NT2/D1 (cell line): ENCODE measurements around the gene YWHAE.

Experiments used
- YY1 ChIP-seq: IDR thresholded peaks from 2 replicates; pipeline ENCODE4 v1.6.1; 2011; ENCODE audit not compliant: insufficient read length, insufficient read depth
- ZNF274 ChIP-seq: IDR thresholded peaks from 2 replicates; pipeline ENCODE4 v1.6.1; 2011; ENCODE audit warnings: mild to moderate bottlenecking, low read depth, low read length

DNA sequence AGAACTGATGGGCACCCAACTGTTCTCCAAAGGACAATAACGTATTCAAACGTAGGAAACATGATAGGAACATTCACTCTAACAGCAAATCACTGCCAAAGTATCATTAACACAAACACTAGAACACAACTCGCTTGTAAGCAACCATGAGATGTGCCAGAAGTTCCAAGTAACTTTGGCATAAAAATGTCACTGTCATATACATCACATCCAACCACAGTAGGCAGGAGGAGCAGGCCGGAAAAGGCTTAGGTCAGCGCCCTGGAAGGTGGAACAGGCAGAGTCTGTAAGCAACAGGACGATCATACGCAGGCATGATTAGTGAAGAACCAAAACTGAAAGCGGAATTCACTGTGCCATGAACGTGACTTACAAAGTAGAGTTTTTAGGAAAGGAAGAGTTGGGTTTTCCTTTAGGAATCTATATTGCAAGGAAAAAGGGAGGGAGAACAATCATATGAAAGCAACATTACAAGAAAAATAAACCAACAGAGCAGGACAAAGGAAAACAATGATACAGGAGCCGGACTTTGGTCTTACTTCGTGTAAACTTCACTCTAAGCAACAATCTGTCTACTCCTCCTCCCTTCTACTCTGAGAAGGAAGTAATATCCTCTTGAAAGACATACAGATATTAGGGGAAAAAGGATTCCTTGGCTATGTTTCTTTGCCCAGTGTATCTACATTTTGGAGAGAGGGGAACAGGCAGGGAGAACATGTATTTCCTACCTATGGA lies 52.3 kb downstream of the YWHAE start:
- TF ChIP-seq ZNF274 (no peak), YY1 (no peak)
